HG02943 (cell line): ENCODE data around the gene IGFLR1.

Experiments used
- ATAC-seq: cut with Tn5 transposase; IDR thresholded peaks from one replicate; pipeline ENCODE4 v1.9.1; 2021; ENCODE audit warnings: mild to moderate bottlenecking, low read depth, moderate library complexity; ENCODE audit not compliant: unreplicated experiment

Gene IGFLR1, protein sequence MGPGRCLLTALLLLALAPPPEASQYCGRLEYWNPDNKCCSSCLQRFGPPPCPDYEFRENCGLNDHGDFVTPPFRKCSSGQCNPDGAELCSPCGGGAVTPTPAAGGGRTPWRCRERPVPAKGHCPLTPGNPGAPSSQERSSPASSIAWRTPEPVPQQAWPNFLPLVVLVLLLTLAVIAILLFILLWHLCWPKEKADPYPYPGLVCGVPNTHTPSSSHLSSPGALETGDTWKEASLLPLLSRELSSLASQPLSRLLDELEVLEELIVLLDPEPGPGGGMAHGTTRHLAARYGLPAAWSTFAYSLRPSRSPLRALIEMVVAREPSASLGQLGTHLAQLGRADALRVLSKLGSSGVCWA

DNA sequence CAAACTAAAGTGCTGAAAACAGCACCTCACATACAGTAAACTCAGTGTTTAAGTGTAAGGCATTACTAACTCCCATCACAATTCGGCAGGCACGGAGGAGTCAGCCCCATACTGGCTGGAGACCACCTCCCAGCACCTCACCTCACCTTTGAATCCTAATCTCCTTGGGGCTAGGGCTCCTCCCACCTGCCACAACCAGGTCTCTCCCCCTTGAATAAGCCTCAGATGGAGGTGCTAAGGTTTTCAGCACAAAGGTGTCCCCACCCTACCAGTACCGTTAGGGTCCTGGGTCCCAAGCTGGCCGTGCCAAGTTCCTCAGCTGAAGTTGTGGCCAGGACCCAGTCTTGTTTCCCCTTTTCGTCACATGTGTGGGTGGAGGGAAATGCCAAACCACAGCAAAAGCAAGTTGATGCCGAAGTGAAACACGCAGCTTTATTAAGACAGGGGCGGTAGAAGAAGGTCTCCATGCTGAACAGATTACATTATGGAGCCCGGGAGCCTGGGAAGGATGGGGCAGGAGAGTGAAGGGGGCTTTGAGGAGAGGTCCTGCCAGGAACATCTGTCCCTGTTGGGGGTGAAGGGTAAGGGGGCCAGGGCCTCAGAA, at the start of gene IGFLR1:
TSS of gene IGFLR1 (minus strand) at position 332 of the 604 bp plus-strand sequence. CDS start 1,272 bp downstream, outside the sequence.
- no peak for ATAC-seq

DNA sequence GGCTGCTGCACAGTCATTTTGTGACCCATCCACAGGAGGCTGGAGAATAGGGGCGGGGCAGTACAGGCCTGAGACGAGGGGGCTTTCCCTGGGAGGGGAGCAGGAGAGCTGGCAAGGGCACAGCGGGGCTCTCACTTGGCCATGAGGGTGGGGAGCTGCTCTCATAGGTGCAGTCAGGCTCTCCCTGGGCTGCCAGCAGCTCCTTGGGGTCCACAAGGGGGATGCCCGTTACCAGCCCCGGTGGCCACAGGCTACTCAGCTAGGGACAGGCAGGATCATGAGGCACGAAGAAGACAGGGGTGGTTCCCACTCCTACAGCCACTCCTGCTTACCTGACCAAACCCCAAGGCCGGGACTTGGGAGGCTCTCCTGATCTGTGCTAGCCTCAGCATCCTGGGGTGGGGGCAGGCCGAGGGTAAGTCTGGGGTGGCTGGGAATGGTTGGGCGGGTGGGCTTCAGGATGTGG, 49.6 kb upstream of the IGFLR1 start:
- ATAC-seq, result no peak

- ATAC-seq, result no peak
Measured at GRCh38 chr19:35790981-35791813, 48.9 kb upstream of the IGFLR1 start.

DNA sequence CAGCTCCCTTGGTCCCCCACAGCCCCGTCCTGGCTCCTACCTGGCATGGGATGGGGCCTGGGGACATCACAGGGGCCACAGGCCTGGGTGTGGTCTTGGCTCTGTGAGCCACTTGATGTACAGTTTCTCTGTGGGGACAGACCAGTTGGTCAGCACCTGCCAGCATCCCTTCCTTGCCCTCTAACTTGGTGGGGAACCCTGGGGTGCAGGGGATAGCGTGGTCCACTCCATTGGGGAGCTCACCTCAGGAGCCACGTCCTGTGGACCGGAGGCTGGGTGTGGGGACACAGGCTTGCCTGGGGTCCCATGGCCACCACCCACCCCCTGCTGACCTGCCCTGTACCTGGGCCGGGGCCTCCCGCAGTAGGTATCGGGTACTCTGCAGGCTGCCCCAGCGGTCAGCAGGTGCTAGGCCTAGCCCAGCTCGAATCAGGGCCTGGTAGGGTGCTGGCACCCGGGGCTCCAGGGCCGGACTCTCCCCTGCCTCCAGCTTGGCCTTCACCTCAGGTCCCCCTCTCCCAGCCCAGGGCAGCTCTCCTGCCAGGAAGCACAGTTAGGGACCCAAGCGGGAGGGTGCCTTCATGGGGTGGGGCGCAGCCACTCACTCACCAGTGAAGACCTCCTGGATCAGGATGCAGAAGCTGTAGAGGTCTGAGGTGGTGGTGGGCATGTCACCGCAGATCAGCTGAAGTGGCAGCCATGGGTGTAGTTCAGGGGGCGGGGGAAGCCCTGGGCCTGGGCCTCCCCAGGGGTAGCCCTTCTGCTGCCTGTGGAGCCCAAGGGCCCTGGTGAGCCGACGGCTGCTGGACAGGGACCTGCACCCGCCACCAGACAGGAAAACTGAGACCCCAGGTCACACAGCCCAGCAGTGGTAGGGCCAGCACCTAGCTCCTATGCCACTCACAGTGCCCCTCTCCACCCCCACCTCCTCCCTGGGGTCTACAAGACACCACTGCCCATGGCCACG, 48.0 kb upstream of the IGFLR1 start:
- no peak for ATAC-seq

- ATAC-seq, result no peak
Measured at GRCh38 chr19:35789195-35789977, 47.1 kb upstream of the IGFLR1 start.

DNA sequence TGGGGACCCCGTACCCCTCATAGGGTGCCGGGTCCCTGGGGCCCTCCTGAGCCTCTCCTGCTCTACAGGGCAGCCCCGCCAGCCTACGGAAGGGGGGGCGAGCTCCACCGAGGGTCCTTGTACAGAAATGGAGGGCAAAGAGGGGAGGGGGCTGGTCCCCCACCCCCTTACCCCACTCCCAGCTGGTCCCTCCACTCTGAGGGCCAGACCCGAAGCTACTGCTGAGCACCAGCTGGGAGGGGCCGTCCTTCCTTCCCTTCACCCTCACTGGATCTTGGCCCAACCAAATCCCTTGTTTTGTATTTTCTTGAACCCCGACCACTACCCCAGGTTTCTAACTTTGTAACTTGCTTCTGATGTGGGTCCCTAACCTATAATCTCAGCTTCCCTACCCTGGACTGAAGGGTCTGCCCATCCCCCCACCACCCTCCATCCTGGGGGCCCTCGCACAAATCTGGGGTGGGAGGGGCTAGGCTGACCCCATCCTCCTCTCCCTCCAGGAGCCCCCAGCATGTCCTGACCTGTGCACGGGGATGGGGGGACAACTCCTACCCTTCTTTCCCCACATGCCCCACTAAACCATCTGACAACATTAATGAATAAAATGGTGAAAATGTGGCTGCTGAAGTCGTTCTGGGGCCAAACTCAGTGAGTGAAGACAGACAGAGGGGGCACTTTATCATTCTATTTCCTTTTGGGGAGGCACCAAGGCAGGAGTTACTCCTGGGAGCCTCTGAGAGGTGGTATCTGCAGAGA, 46.1 kb upstream of the IGFLR1 start:
- no peak for ATAC-seq

GRCh38 chr19:35787227-35787799, 45.1 kb upstream of the IGFLR1 start:
- no peak for ATAC-seq

DNA sequence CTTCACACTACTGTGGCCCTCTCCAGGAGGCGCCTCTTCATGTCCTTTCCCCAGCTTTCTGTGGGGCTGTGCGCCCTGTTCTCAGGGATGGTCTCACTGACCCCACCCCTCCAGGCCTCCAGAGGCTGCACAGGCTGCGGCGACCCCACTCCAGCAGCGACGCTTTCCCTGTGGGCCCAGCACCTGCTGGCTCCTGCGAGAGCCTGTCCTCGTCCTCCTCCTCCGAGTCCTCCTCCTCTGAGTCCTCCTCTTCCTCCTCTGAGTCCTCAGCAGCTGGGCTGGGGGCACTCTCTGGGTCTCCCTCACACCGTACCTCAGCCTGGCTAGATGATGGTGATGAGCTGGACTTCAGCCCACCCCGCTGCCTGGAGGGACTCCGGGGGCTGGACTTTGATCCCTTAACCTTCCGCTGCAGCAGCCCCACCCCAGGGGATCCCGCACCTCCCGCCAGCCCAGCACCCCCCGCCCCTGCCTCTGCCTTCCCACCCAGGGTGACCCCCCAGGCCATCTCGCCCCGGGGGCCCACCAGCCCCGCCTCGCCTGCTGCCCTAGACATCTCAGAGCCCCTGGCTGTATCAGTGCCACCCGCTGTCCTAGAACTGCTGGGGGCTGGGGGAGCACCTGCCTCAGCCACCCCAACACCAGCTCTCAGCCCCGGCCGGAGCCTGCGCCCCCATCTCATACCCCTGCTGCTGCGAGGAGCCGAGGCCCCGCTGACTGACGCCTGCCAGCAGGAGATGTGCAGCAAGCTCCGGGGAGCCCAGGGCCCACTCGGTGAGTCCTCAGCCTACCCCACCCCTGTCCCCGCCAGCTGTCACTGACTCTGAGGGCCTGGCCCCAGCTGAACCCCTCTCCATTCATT, 44.3 kb upstream of the IGFLR1 start:
- no peak for ATAC-seq

DNA sequence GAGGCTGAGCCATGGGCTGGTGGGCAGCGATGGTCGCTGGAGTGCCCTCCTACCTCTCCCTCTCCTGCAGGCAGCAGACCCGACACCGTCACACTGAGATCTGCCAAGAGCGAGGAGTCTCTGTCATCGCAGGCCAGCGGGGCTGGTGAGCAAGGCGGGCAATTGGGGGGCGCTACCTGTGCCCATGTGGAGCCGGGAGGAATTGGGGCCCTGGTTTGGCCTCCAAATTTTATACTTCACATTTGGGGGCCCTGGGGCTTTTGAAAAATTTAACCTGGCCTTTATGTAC, 43.0 kb upstream of the IGFLR1 start:
- no peak for ATAC-seq

- ATAC-seq, result no peak
Measured at GRCh38 chr19:35784503-35785338, 42.5 kb upstream of the IGFLR1 start.

- ATAC-seq, result no peak
Measured at GRCh38 chr19:35783469-35784434, 41.5 kb upstream of the IGFLR1 start.

GRCh38 chr19:35782589-35782988, 40.3 kb upstream of the IGFLR1 start:
- ATAC-seq, result no peak

DNA sequence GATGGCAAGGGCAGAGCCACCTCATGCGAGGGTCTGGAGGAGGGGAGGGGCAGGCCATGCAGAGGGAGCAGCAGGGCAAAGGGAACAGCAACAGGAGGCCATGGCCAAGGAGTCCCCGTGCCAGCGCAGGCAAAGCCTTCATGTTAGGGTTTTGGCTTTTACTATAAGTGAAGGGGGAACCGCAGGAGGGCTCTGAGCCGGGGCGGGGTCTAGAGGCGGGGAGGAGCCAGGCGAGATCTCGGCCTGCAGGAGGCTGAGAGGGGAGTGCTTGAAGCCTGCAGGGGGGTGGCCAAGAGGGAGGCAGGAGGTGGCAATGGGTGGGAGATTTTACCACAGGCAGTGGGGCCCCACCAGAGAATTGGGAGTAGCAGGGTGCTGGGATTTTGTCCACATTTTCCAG, 39.4 kb upstream of the IGFLR1 start:
- ATAC-seq, result no peak

DNA sequence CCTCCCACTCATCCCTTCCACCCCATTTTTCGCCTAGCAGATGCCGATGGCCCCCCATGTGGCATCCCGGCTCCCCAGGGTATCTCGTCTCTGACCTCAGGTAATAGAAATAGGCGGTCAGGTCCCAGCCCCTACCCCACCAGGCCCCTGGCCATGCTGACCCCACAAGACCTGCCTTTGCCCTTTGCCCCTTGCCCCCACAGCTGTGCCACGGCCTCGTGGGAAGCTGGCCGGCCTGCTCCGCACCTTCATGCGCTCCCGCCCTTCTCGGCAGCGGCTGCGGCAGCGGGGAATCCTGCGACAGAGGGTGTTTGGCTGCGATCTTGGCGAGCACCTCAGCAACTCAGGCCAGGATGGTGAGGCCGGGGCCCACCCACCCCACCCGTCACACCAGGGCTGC, 38.5 kb upstream of the IGFLR1 start:
- no peak for ATAC-seq

DNA sequence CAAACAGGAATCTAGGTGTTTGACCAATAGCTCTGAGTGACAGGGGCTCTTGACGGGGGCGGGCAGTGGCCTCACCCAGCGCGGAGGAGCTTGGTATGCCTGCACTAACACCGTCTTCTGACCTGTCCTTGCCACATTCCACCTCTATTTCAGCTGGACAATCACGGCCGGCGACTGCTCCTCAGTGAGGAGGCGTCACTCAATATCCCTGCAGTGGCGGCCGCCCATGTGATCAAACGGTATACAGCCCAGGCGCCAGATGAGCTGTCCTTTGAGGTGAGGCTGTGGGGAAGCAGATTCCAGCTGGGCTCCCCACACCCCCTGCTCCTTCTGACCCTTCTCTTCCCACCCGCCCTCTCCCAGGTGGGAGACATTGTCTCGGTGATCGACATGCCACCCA, 37.8 kb upstream of the IGFLR1 start:
- no peak for ATAC-seq

DNA sequence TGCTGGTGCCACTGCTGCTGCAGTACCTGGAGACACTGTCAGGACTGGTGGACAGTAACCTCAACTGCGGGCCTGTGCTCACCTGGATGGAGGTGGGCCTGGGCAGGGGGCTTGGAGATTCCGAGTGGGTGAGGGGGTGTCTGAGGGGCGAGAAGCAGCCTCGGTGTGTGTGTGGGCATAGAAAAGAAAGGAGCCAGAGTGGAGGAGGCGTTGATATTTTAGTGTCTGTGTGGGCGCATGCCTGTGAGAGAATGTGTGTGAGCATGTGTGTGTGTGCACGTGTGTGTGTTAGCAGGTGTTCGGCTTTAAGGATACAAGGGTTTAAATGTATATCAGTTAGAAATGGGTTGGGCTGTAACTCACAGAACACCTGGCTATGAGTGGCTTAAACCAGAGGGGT, 36.8 kb upstream of the IGFLR1 start:
- ATAC-seq, result no peak
